Subcutaneous abdominal adipose tissue (tissue), 5 donors: ENCODE measurements around the gene CISD3.

Experiments used
- H3K27ac ChIP-seq: one replicate; pipeline ENCODE4 v1.7.0; 2013; ENCODE audit warnings: low read depth, mild to moderate bottlenecking, inconsistent platforms, low read length, moderate library complexity
- H3K27me3 ChIP-seq, 5 donors: one replicate each; pipeline ENCODE4 v1.7.0; 2013; ENCODE audit warnings: low read length in 5 of 5, inconsistent platforms in 1 of 5; ENCODE audit not compliant: control insufficient read depth in 5 of 5, insufficient read depth in 4 of 5
- H3K36me3 ChIP-seq, 5 donors: one replicate each; pipeline ENCODE4 v1.7.0; 2013; ENCODE audit warnings: low read length in 5 of 5; ENCODE audit not compliant: control insufficient read depth in 5 of 5, insufficient read depth in 5 of 5
- H3K4me1 ChIP-seq, 5 donors: one replicate each; pipeline ENCODE4 v1.7.0; 2013; ENCODE audit warnings: low read length in 5 of 5, mild to moderate bottlenecking in 3 of 5, moderate library complexity in 1 of 5; ENCODE audit not compliant: control insufficient read depth in 5 of 5, insufficient read depth in 5 of 5
- H3K4me3 ChIP-seq, 5 donors: one replicate each; pipeline ENCODE4 v1.7.0; 2013; ENCODE audit warnings: low read length in 5 of 5, low read depth in 1 of 5
- H3K9ac ChIP-seq, 5 donors: one replicate each; pipeline ENCODE4 v1.7.0; 2013; ENCODE audit warnings: low read length in 5 of 5, mild to moderate bottlenecking in 4 of 5, moderate library complexity in 3 of 5
- H3K9me3 ChIP-seq, 5 donors: one replicate each; pipeline ENCODE4 v1.7.0; 2013; ENCODE audit warnings: low read length in 5 of 5; ENCODE audit not compliant: control insufficient read depth in 5 of 5
- donor health status: healthy.
- donor health status: healthy.
- donor health status: healthy.
- donor health status: healthy.
- donor health status: healthy.

The CISD3 gene

GRCh38 chr17:38750044-38750311 is 19.8 kb downstream of the CISD3 start:
- peak overlapping the region in 2 of 5 donors; percentile 1 to 69 for H3K9ac ChIP-seq

GRCh38 chr17:38750312-38751121 is 20.4 kb downstream of the CISD3 start:
- H3K4me1 ChIP-seq: peaks cover 11 to 76% (median 69%) of the 10 kb centered on the region in 5 donors
- H3K36me3 ChIP-seq: peaks cover 0 to 8% (median 4%) of the 10 kb centered on the region in 5 donors
- peak overlapping the region; percentile 96 for H3K27ac ChIP-seq
- no peaks in the 10 kb centered on the region for H3K9me3 ChIP-seq
- peak overlapping the region in 1 of 5 donors; percentile 1 for H3K9ac ChIP-seq
- H3K27me3 ChIP-seq: peaks cover 0 to 25% (median 6%) of the 10 kb centered on the region in 5 donors
- H3K4me3 ChIP-seq: peak overlapping the region in 4 of 5 donors; percentile 52 to 94 (median 77)

More at GRCh38 chr17:38750044-38750311, 19.8 kb downstream of the CISD3 start:
- no peaks in the 10 kb centered on the region for H3K9me3 ChIP-seq
- H3K27ac ChIP-seq: no peak overlapping the region
- peaks cover 11 to 78% (median 71%) of the 10 kb centered on the region in 5 donors for H3K4me1 ChIP-seq
- peaks cover 0 to 25% (median 6%) of the 10 kb centered on the region in 5 donors for H3K27me3 ChIP-seq
- peak overlapping the region in 4 of 5 donors; percentile 52 to 94 (median 77) for H3K4me3 ChIP-seq
- H3K36me3 ChIP-seq: peaks cover 0 to 6% (median 4%) of the 10 kb centered on the region in 5 donors

- H3K4me3 ChIP-seq: peak overlapping the region in 4 of 5 donors; percentile 89 to 99 (median 92)
- H3K9me3 ChIP-seq: no peaks in the 10 kb centered on the region
- peaks cover 0 to 18% (median 6%) of the 10 kb centered on the region in 5 donors for H3K27me3 ChIP-seq
- no peak overlapping the region for H3K9ac ChIP-seq
- peak overlapping the region; percentile 96 for H3K27ac ChIP-seq
- H3K4me1 ChIP-seq: peaks cover 11 to 69% (median 66%) of the 10 kb centered on the region in 5 donors
- peaks cover 5 to 16% (median 12%) of the 10 kb centered on the region in 5 donors for H3K36me3 ChIP-seq
These were observed 21.1 kb downstream of the CISD3 start for GRCh38 chr17:38751144-38751807.

GRCh38 chr17:38751808-38752307 is 21.7 kb downstream of the CISD3 start:
- Histone ChIP-seq H3K27me3 (peaks cover 0 to 15% (median under 1%) of the 10 kb centered on the region in 5 donors), H3K9ac (peak overlapping the region; percentile 66 to 99 (median 79)), H3K4me1 (peaks cover 9 to 63% (median 60%) of the 10 kb centered on the region in 5 donors), H3K9me3 (no peaks in the 10 kb centered on the region), H3K36me3 (peaks cover 5 to 21% (median 16%) of the 10 kb centered on the region in 5 donors), H3K27ac (peak overlapping the region; percentile 96), H3K4me3 (peak overlapping the region; percentile 89 to 99 (median 94))

- Histone ChIP-seq H3K27ac (peak within 1 kb of the TSS; percentile 96), H3K9ac (peak within 1 kb of the TSS; percentile 95 to 99 (median 97)), H3K4me1 (peaks cover 9 to 58% (median 55%) of the 10 kb centered on the region in 5 donors), H3K9me3 (no peaks in the 10 kb centered on the region), H3K27me3 (peaks cover 0 to 15% (median 0%) of the 10 kb centered on the region in 5 donors), H3K4me3 (peak within 1 kb of the TSS; percentile 90 to 99 (median 97)), H3K36me3 (peaks cover 5 to 26% (median 16%) of the 10 kb centered on the region in 5 donors)
These were observed 22.3 kb downstream of the CISD3 start, which contains the start of gene PSMB3 for GRCh38 chr17:38752308-38753070. Gene PSMB3 (plus strand): TSS chr17:38752741. CDS start chr17:38752827, 86 bp downstream.

GRCh38 chr17:38753071-38753506 is 22.9 kb downstream of the CISD3 start:
- Histone ChIP-seq H3K4me1 (peaks cover 9 to 52% (median 50%) of the 10 kb centered on the region in 5 donors), H3K36me3 (peaks cover 5 to 30% (median 20%) of the 10 kb centered on the region in 5 donors), H3K9me3 (no peaks in the 10 kb centered on the region)

GRCh38 chr17:38761612-38762011 is 31.5 kb downstream of the CISD3 start:
- Histone ChIP-seq H3K9ac (no peak overlapping the region), H3K9me3 (no peaks in the 10 kb centered on the region), H3K36me3 (peaks cover 0 to 87% (median 69%) of the 10 kb centered on the region in 5 donors), H3K4me3 (no peak overlapping the region), H3K27me3 (no peaks in the 10 kb centered on the region), H3K27ac (no peak overlapping the region), H3K4me1 (no peaks in the 10 kb centered on the region)

More at GRCh38 chr17:38753071-38753506, 22.9 kb downstream of the CISD3 start:
- Histone ChIP-seq H3K4me3 (peak overlapping the region; percentile 90 to 99 (median 97)), H3K9ac (peak overlapping the region; percentile 95 to 99 (median 97)), H3K27me3 (peaks cover 0 to 15% (median 0%) of the 10 kb centered on the region in 5 donors), H3K27ac (peak overlapping the region; percentile 96)

GRCh38 chr17:38762231-38762630 is 32.1 kb downstream of the CISD3 start:
- Histone ChIP-seq H3K9me3 (no peaks in the 10 kb centered on the region), H3K36me3 (peaks cover 0 to 93% (median 76%) of the 10 kb centered on the region in 5 donors), H3K27me3 (no peaks in the 10 kb centered on the region), H3K4me1 (no peaks in the 10 kb centered on the region), H3K9ac (no peak overlapping the region), H3K27ac (no peak overlapping the region), H3K4me3 (no peak overlapping the region)

GRCh38 chr17:38766341-38766740 is 36.2 kb downstream of the CISD3 start:
- peak overlapping the region in 1 of 5 donors; percentile 39 for H3K9ac ChIP-seq
- H3K4me1 ChIP-seq: no peaks in the 10 kb centered on the region
- H3K27me3 ChIP-seq: no peaks in the 10 kb centered on the region
- peaks cover 0 to 97% (median 92%) of the 10 kb centered on the region in 5 donors for H3K36me3 ChIP-seq
- no peak overlapping the region for H3K4me3 ChIP-seq
- no peak overlapping the region for H3K27ac ChIP-seq
- H3K9me3 ChIP-seq: no peaks in the 10 kb centered on the region
